Fibroblast of the aortic adventitia (primary cell): ENCODE data around the gene SOS1. TPM values are rescaled to one million over a fixed set of nuclear protein-coding genes. Genes with fewer than 3 reads are reported as not detected.

Source experiments
- DNase-seq: peaks from one replicate; pipeline ENCODE4 v3.0.0-alpha.2; 2010; ENCODE audit warnings: low read depth
- H3K4me3 ChIP-seq: 2 replicates; pipeline ENCODE4 v1.5.1; 2011; ENCODE audit warnings: low read depth, mild to moderate bottlenecking, control low read depth, low read length, moderate library complexity
- CTCF ChIP-seq: IDR thresholded peaks from 2 replicates; pipeline ENCODE4 v1.5.1; 2011; ENCODE audit warnings: mild to moderate bottlenecking, low read length, control low read depth, inconsistent platforms; ENCODE audit not compliant: insufficient read depth
- total RNA-seq: library from RNA; depleted of rRNA; stranded (reverse); fragments of >200 nt; gene quantifications from 2 replicates; pipeline ENCODE4 v1.2.3, GENCODE V29; 2012; ENCODE audit warnings: low replicate concordance

SOS1 gene
- total RNA-seq, 1 donor: 27.9 TPM

GRCh38 chr2:38966006-38966405 is 154.8 kb downstream of the SOS1 start:
- DNase-seq: no peak
- TF ChIP-seq CTCF: no peak
- no peak overlapping the region for H3K4me3 ChIP-seq

DNA sequence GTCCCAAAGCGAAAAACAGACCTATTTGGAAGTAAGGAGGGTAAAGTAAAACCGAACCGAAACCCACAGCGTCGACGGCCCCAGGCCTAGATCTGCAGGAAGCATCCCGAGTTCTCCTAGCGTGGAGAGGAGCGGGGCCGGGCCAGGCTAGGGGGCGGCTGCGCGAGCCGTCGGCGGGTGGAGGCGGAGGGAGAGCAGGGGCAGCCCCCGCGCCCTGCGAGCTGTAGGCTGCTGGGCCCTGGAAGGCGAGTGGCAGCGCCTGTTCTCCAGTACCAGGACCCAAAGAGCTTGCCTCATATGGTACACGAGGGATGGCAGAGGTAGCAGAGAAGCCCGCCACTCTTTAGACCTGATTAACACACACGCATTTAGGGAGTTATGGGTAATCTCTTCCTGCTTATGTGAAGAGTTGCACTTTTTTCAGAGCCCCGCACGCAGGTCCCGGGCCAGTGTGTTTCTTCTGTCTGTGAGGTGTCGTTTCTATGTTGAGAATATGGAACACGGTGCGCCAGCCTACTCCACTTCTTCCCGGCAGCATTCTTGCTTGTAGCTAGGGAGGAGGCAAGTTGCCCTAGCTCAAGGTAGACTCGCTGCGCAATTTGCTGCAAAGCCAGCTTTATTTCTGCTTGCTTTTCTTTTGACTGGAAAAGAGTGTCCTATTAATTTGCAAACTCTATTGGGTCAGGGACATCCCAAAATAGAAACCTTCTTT is 160.1 kb downstream of the SOS1 start:
- TF ChIP-seq CTCF: no peak
- H3K4me3 ChIP-seq: peak overlapping the region; percentile 54
- no peak for DNase-seq

DNA sequence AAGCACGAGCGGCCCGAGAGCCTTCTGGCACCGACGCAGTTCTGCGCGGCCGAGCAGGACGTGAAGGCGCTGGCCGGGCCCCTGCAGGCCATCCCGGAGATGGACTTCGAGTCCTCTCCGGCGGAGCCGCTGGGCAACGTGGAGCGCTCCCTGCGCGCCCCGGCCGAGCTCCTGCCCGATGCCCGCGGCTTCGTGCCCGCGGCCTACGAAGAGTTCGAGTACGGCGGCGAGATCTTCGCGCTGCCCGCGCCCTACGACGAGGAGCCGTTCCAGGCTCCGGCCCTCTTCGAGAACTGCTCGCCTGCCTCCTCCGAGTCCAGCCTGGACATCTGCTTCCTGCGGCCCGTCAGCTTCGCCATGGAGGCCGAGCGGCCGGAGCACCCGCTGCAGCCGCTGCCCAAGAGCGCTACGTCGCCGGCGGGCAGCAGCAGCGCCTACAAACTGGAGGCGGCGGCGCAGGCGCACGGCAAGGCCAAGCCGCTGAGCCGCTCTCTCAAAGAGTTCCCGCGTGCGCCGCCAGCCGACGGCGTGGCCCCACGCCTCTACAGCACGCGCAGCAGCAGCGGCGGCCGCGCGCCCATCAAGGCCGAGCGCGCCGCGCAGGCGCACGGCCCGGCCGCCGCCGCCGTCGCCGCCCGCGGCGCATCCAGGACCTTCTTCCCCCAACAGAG is 160.8 kb downstream of the SOS1 start:
- H3K4me3 ChIP-seq: peak overlapping the region; percentile 56
- peak; percentile 74 for DNase-seq
- TF ChIP-seq CTCF: no peak

GRCh38 chr2:38959466-38959865 is 161.4 kb downstream of the SOS1 start:
- TF ChIP-seq CTCF: no peak
- DNase-seq: no peak
- no peak overlapping the region for H3K4me3 ChIP-seq

- no peak for TF ChIP-seq CTCF
Measured at GRCh38 chr2:38957972-38958371, 162.9 kb downstream of the SOS1 start.

GRCh38 chr2:38951766-38952165 is 169.1 kb downstream of the SOS1 start:
- TF ChIP-seq CTCF: no peak
- no peak for DNase-seq
- no peak overlapping the region for H3K4me3 ChIP-seq

More at GRCh38 chr2:38957972-38958371, 162.9 kb downstream of the SOS1 start:
- DNase-seq: no peak
- H3K4me3 ChIP-seq: no peak overlapping the region

DNA sequence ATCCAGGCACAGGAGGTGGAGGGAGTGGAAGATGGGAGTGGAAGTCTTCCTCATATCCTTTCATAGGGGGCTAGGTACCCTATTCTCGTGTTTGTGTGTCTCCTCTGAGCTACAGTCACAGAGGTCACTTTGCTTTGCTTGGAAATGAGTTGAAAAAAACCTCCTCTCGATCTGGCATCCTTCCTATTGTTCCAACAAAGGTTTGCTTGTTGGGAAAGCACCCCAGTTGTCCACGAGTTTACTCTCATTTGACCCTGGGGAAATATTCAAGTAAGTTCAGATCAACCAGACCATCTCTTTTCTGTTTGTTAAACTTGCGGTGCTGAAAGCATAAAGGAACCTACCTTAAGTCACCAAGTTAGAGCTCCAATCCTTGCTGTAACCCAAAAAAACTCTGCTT is 171.9 kb downstream of the SOS1 start:
- no peak for TF ChIP-seq CTCF
- no peak for DNase-seq
- H3K4me3 ChIP-seq: no peak overlapping the region
